GM21515 (cell line): ENCODE measurements around the gene LHFPL2.
"Not testable (repeated sequence)": the region's sequence is repeated elsewhere in the genome, so short reads cannot be mapped to it uniquely, and the experiment has no call there.

Experiments used
- ATAC-seq: cut with Tn5 transposase; IDR thresholded peaks from one replicate; pipeline ENCODE4 v1.9.1; 2021; ENCODE audit not compliant: unreplicated experiment

Gene LHFPL2, protein sequence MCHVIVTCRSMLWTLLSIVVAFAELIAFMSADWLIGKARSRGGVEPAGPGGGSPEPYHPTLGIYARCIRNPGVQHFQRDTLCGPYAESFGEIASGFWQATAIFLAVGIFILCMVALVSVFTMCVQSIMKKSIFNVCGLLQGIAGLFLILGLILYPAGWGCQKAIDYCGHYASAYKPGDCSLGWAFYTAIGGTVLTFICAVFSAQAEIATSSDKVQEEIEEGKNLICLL

GRCh38 chr5:78648359-78649210 is at the start of gene LHFPL2:
Gene LHFPL2, minus strand, starts transcription at chr5:78648772. Its CDS starts 138,559 bp downstream, at chr5:78510213.
- ATAC-seq, result peak; percentile 47

GRCh38 chr5:78696637-78697036 is 48.1 kb upstream of the LHFPL2 start:
- ATAC-seq, result no peak

DNA sequence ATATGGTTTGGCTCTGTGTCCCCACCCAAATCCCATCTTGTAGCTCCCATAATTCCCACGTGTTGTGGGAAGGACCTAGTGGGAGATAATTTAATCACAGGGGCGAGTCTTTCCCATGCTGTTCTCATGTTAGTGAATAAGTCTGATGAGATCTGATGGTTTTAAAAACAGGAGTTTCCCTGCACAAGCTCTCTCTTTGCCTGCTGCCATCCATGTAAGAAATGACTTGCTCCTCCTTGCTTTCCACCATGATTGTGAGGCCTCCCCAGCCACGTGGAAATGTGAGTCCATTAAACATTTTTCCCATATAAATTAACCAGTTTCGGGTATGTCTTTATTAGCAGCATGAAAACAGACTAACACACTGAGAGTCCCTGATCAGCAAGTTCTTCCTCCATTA is 47.5 kb upstream of the LHFPL2 start:
- ATAC-seq, result not testable (repeated sequence)

DNA sequence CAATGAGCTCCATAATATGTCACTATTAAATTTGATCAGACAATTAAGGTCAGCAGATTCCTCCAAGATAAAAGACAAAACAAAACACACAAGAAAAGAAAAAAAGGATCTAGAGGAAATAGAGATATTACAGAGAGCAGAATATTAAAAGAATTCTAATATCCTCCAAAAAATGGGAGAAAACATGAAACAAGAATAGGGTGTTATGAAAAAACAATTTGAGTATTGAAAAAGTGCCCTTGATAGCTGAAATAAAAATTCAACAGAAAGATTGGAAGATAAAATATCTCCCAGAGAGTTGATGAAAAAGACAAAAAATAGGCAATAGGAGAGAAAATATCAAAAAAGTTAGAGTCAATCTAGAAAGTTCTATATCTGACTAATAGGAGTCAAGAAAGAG is 44.8 kb upstream of the LHFPL2 start:
- ATAC-seq, result no peak

DNA sequence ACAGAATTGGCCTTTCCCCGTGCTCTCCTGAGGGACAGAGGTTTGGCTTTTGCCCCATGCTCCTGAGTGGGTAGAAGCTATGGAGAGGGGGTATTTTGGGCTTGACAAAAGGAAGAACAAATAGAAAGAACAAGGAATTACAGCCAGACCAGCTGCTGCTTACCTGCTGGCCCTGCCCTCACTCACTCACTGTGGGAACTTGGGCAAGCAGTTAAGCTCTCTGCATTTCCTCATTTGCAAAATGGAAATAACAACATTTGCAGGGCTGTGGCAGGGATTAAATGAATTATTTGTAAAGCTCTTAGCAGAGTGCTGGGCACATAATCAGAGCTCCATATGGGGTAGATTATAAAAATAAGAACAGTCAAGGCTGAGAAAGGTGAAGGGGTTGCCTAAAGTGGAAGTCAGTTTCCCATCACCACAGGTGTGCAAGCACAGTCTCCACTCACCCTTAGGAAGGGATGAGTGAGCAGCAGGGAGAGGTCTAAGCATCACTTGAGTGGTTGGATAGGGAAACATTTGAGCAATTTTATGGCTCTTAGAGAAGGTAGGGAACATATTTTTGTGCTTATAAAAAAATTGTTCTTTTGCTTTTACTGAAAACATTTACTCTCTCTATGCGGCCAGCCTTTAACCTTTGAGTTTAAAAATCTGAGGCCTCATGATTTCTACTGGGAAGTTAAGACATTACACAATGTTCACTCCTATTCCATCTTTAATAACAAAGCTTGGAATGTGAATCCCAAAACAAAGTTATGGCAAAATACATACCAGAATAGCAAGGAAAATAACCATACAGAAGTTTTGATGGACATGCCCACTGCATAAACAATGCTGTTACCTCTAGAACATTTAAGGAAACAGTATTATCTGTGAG is 42.8 kb upstream of the LHFPL2 start:
- no peak for ATAC-seq

DNA sequence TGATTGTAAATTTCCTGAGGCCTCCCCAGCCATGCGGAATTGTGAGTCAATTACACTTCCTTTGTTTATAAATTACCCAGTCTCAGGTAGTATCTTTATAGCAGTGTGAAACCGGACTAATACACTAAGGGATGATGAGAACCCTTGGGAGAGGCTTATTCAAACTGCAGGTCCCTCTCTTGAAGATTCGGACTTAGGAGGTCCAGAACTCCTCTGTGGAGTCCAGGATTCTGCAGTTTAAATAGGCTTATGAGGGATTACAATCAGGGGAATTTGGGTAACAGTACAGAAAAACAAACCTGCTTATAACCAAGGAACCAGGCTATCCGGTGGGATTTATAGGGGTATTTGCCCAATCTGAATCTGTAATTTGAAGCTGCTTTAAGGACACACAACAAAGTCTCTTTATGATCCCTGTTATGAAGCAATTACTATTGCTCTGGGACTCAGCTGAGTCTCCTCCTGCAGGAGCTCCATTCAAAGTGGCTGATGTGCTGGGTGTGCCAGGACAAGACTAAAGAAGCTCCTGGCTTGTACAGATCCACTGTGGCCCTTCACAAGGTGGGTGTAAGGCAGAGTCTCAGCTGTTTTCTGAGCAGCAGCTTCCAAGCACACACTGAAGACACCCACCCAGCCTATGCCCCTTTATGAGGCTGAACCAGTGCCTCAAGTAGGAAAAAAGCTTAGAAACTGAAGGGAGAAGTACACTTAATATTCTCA is 41.8 kb upstream of the LHFPL2 start:
- ATAC-seq, result no peak

- no peak for ATAC-seq
Measured at GRCh38 chr5:78689540-78690252, 41.1 kb upstream of the LHFPL2 start.

DNA sequence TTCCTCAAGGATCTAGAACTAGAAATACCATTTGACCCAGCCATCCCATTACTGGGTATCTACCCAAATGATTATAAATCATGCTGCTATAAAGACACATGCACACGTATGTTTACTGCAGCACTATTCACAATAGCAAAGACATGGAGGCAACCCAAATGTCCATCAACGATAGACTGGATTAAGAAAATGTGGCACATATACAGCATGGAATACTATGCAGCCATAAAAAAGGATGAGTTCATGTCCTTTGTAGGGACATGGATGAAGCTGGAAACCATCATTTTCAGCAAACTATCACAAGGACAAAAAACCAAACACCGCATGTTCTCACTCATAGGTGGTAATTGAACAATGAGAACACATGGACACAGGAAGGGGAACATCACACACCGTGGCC is 38.9 kb upstream of the LHFPL2 start:
- ATAC-seq, result not testable (repeated sequence)

DNA sequence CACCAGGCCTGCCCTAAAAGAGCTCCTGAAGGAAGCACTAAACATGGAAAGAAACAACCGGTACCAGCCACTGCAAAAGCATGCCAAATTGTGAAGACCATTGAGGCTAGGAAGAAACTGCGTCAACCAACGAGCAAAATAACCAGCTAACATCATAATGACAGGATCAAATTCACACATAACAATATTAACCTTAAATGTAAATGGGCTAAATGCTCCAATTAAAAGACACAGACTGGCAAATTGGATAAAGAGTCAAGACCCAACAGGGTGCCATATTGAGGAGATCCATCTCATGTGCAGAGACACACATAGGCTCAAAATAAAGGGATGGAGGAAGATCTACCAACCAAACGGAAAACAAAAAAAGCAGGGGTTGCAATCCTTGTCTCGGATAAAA is 35.3 kb upstream of the LHFPL2 start:
- ATAC-seq, result not testable (repeated sequence)

- ATAC-seq, result no peak
Measured at GRCh38 chr5:78679905-78680304, 31.3 kb upstream of the LHFPL2 start.

DNA sequence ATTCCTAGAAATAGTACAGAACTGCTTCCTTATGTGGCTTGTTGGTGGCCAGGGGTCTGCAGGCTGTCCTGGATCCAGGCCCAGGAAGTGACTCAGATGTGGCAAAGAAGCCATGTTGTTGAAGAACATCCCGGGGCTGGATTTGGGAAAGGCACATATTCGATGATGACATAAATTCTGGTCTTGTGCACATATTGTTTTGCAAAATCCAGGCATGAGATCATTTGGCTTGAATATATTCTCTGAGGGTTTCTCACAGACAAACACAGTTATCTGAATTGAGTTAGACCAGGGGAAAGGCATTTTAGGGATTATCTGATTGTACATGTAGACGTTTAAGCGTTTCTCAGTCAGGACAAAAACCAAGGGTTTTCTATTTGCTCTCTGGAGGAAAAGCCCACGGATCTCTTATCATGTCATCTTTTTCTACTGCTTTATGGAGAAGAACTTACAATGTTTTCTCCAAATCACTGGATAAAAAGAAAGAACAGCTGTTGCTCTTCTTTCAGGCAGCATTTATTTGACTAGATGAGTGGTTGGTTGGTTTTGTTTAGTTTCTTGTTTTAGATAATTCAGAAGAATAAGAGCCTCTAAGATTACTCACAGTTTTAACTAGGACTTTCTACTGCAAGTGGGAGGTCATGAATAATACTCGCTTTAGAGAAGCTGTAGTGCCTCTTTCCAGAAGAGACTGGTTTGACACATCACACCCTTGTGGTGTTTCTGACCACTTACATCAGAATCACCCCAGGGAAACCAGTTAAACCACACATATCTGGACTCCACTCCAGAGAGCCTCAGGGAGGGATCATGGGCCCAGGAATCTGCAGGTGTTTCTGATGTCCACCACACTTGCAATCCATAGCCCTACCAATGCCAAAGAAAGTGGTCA is 29.5 kb upstream of the LHFPL2 start:
- no peak for ATAC-seq

GRCh38 chr5:78675956-78676730 is 27.6 kb upstream of the LHFPL2 start:
- no peak for ATAC-seq

DNA sequence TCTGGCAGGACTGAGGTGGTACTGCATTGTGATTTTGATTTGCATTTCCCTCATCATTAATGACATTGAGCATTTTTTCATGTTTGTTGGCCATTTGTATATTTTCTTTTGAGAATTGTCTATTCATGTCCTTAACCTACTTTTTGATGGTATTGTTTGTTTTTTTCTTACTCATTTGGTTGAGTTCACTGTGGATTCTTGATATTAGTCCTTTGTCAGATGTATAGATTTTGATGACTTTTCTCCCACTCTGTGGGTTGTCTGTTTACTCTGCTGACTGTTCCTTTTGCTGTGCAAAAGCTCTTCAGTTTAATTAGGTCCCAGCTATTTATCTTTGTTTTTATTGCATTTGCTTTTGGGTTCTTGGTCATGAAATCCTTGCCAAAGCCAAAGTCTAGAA is 25.3 kb upstream of the LHFPL2 start:
- ATAC-seq, result not testable (repeated sequence)

DNA sequence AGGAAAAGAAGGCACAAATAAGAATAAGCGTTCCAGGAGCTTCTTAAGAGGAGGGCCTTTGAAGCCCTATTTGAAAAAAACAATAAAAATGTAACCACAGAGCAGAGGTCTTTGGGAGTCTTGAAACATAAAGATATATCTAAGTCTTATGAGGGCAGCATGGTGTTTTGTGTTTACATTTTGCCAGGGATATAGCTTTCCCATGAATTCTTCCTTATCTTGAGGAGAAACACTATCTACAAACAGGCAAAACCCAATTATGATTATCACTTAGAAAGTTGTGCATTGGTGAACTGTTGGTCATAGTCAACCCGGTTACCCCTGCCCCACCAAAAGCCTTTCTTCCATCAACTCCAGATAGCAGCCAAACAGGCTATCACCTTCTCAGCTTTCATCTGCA is 23.6 kb upstream of the LHFPL2 start:
- ATAC-seq, result no peak

GRCh38 chr5:78671609-78672008 is 23.0 kb upstream of the LHFPL2 start:
- ATAC-seq, result no peak

DNA sequence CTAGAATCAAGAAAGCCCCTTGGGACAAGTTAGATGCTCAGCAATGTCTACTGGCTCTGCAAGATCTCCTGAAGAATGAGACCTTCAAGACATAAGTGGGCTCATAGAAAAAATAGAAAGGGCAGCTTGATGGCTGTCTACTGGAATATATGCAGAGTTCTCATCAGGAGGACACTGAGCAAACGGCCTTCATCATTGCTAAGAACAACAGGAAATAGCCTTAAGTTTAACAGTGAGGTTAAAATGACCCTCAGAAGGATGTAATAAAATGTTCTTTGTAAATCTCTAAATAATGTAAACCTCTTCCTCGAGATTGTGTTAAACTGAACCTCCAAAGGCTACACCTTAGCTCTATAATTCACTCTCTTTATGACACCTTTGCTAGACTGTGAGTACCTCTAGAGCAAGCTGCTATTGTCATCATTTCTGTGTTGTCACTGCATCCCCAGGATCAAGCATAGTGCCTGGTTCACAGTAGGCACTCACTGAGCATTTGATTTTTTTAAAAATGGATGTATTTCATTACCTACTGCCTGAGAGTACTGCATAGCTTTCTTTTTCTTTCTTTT is 22.2 kb upstream of the LHFPL2 start:
- no peak for ATAC-seq

DNA sequence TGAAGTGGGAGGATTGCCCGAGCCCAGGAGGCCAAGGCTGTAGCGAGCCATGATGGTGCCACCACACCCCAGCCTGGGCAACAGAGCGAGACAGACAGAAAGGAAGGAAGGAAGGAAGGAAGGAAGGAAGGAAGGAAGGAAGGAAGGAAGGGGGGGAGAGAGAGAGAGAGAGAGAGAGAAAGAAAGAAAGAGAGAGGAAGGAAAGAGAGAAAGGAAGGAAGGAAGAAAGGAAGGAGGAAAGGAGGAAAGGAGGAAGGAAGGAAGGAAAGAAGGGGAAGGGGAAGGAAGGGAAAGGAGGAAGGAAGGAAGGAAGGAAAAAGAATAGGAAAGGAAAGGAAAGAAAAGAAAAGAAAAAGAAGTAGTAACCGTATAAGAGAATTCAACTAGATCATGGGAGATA is 20.8 kb upstream of the LHFPL2 start:
- no peak for ATAC-seq

- ATAC-seq, result no peak
Measured at GRCh38 chr5:78667461-78668103, 19.0 kb upstream of the LHFPL2 start.
